GM21825 (cell line): ENCODE measurements around the gene MAN2A2.
A peak's percentile ranks its signal among the peaks of the same experiment; 100 is the strongest.
"Not testable (repeated sequence)": the region's sequence is repeated elsewhere in the genome, so short reads cannot be mapped to it uniquely, and the experiment has no call there.

Experiments used
- ATAC-seq: cut with Tn5 transposase; IDR thresholded peaks from one replicate; pipeline ENCODE4 v1.9.1; 2021; ENCODE audit warnings: mild to moderate bottlenecking, moderate library complexity; ENCODE audit not compliant: unreplicated experiment

The MAN2A2 gene

DNA sequence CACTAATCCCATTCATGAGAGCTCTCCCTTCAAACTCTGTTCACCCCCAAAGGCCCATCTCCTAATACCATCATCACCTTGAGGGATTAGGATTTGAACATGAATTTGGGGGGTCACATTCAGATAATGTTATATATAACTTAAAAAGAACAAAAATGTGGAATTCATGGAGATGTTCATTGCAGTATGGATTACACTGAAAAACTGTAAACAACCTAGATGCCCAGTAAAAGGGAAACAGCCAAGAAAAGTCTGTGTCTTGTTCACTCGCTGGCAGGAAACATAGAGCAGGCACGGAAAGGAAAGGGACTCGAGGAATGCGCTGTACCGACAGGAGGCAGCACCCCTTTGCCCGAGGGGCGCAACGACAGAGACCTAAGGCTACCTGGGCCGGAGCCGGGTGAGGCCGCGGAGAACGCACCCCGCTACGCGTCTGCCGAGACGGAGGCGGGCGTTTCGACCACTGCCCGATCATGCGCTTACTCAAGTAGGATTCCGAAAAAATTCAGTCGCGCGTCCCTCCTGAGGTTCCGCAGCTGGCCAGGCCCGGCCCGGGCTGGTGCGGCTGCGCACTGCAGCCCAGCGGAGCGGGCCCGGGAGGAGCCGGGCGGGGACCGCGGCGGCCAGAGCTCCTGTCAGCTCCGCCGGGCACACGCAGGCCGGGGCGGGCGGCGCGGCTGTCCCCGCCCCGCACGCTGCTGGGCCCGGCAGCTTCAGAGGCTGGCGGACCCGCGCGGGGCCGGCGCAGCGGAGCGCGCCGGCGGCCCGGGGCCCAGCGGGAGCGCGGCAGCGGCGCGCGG lies 862 bp upstream of the MAN2A2 start:
- peak; percentile 56 for ATAC-seq

DNA sequence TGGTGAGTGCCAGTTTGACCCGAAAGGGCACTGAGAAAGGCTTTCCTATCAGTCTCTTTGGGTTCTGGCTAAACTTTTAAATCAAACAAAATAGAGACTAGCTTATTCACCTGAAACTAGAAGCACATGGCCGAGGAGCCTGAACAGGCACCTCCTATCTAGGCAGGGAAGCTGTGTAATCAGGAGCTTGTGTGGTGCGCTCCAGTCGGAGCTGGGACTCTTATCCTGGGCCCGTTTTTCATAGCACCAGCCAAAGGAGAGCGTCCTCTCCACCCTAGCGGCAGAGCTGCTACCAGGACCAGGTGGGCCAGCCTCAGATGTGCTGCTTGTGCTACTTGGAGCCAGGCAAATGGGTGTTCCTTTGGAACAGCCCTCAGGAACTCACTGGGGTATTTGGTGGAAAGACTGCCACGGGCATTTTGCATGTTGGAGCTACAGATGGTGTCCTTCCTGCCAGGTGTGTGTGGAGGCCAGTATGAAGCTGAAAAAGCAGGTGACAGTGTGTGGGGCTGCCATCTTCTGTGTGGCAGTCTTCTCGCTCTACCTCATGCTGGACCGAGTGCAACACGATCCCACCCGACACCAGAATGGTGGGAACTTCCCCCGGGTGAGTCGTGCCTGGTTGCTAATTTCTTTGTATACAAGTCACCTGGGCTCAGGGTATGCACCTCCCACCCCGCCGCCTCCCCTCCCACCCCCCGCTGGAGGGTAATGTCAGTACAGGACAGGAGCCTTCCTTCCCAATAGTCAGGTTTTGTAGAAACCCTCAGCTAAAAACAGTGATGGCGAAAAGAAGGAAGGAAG lies 833 bp downstream of the MAN2A2 start:
- no peak for ATAC-seq

DNA sequence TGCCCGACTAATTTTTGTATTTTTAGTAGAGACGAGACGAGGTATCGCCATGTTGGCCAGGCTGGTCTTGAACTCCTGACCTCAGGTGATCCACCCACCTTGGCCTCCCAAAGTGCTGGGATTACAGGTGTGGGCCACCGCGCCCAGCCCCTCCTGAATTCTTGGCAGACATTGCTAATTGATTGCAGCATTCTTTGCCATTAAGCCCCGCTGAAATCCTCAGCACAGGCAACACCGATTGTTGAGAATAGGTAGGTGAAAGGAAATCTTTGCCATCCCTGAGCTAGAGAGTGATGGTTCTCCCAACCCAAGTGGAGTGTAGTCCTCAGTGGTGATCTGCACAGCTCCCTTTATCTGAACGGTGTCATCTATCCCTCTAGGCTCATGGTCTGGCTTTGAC lies 1.6 kb downstream of the MAN2A2 start:
- no peak for ATAC-seq

GRCh38 chr15:90905306-90906180 lies 2.4 kb downstream of the MAN2A2 start:
- no peak for ATAC-seq

DNA sequence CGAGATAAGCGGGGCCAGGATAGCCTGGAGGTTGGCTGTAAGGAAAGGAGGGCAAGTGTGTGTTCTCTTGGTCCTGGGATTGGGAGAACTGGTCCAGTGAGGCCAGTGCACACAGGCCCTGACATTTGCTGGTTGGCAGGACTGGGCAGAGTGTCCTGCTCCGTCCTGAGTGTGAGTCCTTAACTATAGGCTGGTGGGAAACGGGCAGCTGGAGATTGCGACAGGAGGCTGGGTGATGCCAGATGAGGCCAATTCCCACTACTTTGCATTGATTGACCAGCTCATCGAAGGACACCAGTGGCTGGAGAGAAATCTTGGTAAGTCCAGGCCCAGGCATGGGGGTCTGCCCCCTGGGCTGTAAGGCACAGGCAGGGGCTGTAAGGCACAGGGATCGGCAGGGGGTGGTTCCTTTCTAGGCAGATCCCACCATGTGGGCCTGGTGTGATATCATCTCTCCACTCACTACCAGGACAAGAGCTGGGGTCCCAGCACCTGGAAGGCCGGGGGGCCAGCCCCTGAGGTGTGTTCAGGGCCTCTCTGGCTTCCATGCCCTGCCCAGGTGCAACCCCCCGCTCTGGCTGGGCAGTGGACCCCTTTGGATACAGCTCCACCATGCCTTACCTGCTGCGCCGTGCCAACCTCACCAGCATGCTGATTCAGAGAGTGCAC lies 3.2 kb downstream of the MAN2A2 start:
- no peak for ATAC-seq

DNA sequence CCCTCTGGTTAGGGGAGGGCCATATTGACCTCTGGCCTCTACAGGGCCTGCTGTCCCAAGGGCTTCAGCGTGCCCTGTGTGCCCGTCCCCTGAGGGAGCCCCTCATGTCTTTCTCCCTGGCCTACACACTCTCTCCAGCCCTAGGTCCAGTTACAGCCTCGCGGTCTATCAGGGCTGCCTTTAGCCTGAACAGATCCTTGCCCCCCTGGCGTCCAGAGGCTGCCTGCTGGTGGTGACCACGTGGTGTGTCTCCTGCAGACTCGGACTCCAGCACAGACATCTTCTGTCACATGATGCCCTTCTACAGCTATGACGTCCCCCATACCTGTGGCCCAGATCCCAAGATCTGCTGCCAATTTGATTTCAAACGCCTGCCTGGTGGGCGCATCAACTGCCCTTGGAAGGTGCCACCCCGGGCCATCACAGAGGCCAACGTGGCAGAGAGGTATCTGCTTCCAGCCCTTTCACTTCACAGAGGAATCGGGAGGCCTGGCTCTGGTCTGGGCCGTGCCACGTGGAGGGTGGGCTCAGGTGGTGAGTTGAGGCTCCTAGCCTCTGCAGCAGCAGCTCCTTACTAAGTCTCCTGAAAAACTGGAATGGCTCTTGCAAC lies 4.1 kb downstream of the MAN2A2 start:
- no peak for ATAC-seq

DNA sequence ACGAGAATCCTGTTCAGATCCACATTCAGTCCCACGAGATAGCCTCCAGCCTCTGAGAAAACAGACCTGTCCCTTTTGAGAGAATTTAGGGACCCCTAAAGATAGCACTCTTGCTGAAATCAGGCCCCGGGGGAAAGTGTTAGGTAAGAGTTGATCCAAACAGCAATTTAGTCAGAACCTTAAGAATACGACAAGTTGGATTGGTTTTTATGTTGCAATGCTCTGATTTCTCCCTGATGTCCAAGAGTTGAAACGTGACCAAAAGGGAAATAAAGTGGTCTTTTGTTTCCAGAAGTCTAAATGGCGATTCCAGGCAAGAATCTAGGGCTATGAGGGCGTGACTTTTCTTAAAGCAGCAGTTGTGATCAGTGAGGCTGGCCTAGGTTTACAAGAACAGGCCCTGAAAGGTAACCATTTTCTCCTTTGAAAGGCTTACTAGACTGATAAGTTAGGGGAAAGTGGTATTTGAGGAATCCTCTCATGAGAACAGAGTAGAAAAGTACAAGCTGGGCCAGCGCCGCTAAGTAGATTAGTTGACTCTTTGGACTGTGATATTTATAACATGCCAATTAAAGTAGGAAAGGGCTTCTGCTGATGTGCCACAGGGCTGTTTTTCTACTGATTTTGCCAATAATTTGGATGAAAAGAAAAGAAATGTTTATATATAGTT lies 4.9 kb downstream of the MAN2A2 start:
- no peak for ATAC-seq

- ATAC-seq = not testable (repeated sequence)
Observed at GRCh38 chr15:90909449-90909848, 6.3 kb downstream of the MAN2A2 start.

DNA sequence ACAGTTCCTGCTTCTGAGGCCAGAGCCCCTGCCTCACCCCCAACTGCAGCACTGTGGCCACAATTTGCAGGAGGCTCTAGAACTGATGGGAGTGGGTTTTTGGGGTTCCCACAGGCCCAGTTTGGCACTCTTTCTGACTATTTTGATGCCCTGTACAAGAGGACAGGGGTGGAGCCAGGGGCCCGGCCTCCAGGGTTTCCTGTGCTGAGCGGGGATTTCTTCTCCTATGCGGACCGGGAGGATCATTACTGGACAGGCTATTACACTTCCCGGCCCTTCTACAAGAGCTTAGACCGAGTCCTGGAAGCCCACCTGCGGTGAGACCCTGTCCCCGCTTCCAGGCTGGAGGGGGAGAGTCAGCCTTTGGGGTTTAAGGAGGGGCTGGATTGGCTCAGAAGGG lies 6.9 kb downstream of the MAN2A2 start:
- ATAC-seq = no peak

DNA sequence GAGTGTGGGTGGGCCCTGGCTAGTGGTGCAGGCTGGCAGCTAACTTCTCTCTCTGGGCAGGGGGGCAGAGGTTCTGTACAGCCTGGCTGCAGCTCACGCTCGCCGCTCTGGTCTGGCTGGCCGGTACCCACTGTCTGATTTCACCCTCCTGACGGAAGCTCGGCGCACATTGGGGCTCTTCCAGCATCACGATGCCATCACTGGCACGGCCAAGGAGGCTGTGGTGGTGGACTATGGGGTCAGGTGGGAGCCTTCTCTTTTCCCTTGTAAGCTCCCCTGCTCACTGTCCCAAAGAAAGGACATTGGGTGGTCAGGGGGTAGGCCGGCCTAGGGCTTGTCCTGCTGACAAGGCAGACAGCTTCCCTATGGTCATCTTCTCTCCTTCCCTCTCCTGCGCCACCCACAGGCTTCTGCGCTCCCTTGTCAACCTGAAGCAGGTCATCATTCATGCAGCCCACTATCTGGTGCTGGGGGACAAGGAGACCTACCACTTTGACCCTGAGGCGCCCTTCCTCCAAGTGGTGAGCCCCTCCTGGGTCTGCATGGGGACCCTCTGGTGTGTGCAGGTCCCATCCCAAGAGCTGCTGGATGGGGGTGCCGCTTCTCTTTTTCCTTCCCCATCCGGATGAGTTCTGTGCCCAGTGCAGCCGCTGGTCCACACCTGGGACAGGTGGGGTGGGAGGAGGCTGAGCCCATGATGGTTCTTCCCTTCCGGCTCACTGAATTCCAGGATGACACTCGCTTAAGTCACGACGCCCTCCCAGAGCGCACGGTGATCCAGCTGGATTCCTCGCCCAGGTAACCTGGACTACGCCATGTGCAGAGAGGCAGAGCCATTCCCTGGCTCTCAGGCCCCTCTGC lies 7.6 kb downstream of the MAN2A2 start:
- ATAC-seq = no peak

DNA sequence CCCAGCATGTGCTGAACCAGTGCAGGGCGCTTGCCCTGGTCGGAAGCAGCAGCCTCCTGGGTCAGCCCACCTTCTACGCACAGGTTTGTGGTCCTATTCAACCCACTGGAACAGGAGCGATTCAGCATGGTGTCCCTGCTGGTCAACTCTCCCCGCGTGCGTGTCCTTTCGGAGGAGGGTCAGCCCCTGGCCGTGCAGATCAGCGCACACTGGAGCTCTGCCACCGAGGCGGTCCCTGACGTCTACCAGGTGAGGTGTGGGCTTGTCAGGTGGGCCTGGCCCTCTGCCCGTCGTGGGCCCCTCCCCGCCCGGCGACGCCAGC lies 8.2 kb downstream of the MAN2A2 start:
- ATAC-seq = no peak

DNA sequence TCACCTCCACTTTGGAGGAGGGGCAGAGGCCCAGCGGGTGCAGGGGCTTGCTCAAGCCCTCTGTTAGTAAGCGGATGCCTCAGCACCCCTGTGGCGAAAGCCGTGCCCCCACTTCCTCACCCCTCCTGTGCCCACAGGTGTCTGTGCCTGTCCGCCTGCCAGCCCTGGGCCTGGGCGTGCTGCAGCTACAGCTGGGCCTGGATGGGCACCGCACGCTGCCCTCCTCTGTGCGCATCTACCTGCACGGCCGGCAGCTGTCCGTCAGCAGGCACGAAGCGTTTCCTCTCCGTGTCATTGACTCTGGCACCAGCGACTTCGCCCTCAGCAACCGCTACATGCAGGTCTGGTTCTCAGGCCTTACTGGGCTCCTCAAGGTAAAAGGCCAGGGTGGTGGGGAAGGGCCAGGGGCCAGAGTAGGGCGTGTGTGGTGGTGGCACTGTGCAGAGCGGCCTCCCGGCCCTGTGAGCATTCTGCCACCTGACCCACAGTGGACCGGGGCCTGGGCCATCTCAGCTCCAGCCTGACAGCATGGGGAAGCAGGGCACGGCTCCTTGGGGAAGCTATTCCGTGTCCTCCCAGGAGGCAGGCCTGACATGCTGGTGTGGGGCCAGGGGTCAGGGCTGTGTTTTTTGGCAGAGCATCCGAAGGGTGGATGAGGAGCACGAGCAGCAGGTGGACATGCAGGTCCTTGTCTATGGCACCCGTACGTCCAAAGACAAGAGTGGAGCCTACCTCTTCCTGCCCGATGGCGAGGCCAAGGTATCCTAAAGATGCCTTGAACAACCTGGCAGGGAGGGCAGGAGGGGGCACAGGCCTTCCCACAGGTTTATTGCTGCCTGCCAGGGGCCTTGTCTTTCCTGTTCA lies 9.0 kb downstream of the MAN2A2 start:
- no peak for ATAC-seq

DNA sequence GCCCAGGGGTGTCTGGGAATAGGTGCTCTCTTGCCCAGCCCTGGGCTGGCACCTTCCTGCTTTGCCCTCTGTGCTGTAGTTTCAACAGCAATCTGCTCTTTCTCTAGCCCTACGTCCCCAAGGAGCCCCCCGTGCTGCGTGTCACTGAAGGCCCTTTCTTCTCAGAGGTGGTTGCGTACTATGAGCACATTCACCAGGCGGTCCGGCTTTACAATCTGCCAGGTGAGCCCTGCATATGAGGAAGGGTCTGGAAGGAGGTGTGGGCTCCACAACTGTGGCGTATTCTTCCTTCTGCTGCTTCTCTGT lies 9.6 kb downstream of the MAN2A2 start:
- ATAC-seq = no peak

- ATAC-seq = no peak
Observed at GRCh38 chr15:90913398-90913944, 10.4 kb downstream of the MAN2A2 start.

DNA sequence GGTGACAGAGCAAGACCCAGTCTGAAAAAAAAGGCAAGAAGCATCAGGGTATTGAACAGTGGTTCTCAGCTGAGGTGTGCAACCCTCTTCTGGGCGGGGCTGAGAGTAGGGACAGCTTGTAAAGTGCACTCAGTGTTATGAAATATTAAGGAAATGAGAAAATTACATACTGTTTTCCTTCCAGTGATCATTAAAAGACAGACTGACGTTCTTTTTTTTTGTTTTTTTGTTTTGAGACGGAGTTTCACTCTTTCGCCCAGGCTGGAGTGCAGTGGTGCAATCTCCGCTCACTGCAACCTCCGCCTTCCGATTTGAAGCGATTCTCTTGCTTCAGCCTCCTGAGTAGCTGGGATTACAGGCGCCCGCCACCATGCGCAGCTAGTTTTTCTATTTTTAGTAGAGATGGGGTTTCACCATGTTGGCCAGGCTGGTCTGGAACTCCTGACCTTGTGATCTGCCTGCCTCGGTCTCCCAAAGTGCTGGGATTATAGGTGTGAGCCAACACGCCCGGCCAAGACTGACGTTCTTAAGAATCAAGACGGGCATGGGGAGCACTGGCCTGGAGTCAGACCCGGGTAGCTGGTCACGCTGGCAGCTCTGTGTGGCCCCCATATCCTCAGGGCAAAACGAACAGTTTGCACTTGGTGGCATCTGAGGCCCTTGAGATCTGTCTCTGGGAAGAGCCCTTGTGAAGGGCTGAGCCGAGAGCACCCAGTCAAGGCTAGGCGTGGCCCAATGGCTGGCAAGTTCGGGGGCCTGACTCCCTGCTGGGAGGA lies 11.4 kb downstream of the MAN2A2 start:
- ATAC-seq = no peak

DNA sequence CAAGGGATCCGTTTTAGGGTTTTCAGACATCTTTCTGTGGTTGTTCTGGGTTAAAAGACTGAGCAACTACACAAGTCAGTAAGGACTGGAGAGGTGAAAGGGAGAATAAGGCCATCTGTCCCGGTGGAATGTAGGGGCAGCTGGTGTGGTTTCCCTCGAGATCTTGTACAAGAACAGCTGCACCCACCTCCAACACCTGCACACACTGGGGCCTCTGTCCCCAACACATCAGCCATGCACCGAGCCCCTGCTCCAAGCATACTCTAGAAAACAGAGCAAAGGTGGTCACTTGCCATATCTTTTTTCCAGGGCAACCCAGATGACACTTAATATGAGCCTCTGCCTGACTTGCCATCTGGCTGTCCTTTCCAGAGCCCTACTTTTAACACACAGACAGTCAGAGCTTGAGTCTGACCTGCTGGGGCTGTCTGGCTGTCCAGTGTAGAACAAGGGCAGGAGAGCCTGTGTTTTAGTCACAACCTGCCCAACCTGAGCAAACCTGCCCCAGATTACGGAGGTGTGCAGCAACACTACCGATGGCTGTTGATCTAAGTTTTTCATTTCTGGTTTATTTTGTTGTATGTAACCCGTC lies 12.2 kb downstream of the MAN2A2 start:
- ATAC-seq = no peak
